ENCODE measurements around the gene MTCL3.

MTCL3 gene

GRCh38 chr6:127539272-127539671 is 20.1 kb upstream of the MTCL3 start:
- no peak for TF ChIP-seq Cebpa-rat (IDR thresholded peaks at IDR 0.05)
- H3K4me1 ChIP-seq, result peaks cover 11% of the 10 kb centered on the region
- H3K4me3 ChIP-seq, result no peak overlapping the region
- no peak overlapping the region for H3K9ac ChIP-seq
- H3K36me3 ChIP-seq, result no peaks in the 10 kb centered on the region
- H3K9me3 ChIP-seq, result no peaks in the 10 kb centered on the region
- no peak overlapping the region for H3K27ac ChIP-seq
- H3K4me2 ChIP-seq, result no peak overlapping the region
- H4K20me1 ChIP-seq, result no peaks in the 10 kb centered on the region
- no peaks in the 10 kb centered on the region for H3K27me3 ChIP-seq

GRCh38 chr6:127538750-127539264 is 19.7 kb upstream of the MTCL3 start:
- Histone ChIP-seq H3K27ac (no peak overlapping the region), H3K4me2 (no peak overlapping the region), H3K9me3 (no peaks in the 10 kb centered on the region), H3K4me1 (peaks cover 11% of the 10 kb centered on the region), H3K4me3 (no peak overlapping the region), H3K9ac (no peak overlapping the region), H3K36me3 (no peaks in the 10 kb centered on the region), H4K20me1 (no peaks in the 10 kb centered on the region), H3K27me3 (no peaks in the 10 kb centered on the region)
- no peak for TF ChIP-seq Cebpa-rat (IDR thresholded peaks at IDR 0.05)

GRCh38 chr6:127533736-127534135 is 14.6 kb upstream of the MTCL3 start:
- H3K36me3 ChIP-seq, result no peaks in the 10 kb centered on the region
- H3K27ac ChIP-seq, result no peak overlapping the region
- no peaks in the 10 kb centered on the region for H3K4me1 ChIP-seq
- no peak overlapping the region for H3K4me2 ChIP-seq
- H3K27me3 ChIP-seq, result no peaks in the 10 kb centered on the region
- no peaks in the 10 kb centered on the region for H3K9me3 ChIP-seq
- no peak for TF ChIP-seq Cebpa-rat (IDR thresholded peaks at IDR 0.05)
- H3K4me3 ChIP-seq, result no peak overlapping the region
- H3K9ac ChIP-seq, result no peak overlapping the region
- H4K20me1 ChIP-seq, result no peaks in the 10 kb centered on the region

GRCh38 chr6:127533011-127533410 is 13.9 kb upstream of the MTCL3 start:
- TF ChIP-seq Cebpa-rat (IDR thresholded peaks at IDR 0.05), result no peak
- Histone ChIP-seq H3K36me3 (no peaks in the 10 kb centered on the region), H3K9me3 (no peaks in the 10 kb centered on the region), H4K20me1 (no peaks in the 10 kb centered on the region), H3K27me3 (no peaks in the 10 kb centered on the region), H3K27ac (no peak overlapping the region), H3K4me1 (no peaks in the 10 kb centered on the region), H3K9ac (no peak overlapping the region), H3K4me2 (no peak overlapping the region), H3K4me3 (no peak overlapping the region)

GRCh38 chr6:127522714-127523113 is 3.6 kb upstream of the MTCL3 start:
- no peak overlapping the region for H3K4me2 ChIP-seq

GRCh38 chr6:127520066-127520465 is 931 bp upstream of the MTCL3 start:
- Histone ChIP-seq H3K4me3 (no peak overlapping the region), H3K4me2 (no peak overlapping the region)
- TF ChIP-seq Cebpa-rat (IDR thresholded peaks at IDR 0.05), result no peak

More at GRCh38 chr6:127522714-127523113, 3.6 kb upstream of the MTCL3 start:
- Histone ChIP-seq H3K27ac (no peak overlapping the region), H3K36me3 (no peaks in the 10 kb centered on the region), H3K9me3 (no peaks in the 10 kb centered on the region), H3K27me3 (no peaks in the 10 kb centered on the region), H3K4me3 (no peak overlapping the region), H4K20me1 (no peaks in the 10 kb centered on the region), H3K9ac (no peak overlapping the region), H3K4me1 (no peaks in the 10 kb centered on the region)
- TF ChIP-seq Cebpa-rat (IDR thresholded peaks at IDR 0.05), result no peak

GRCh38 chr6:127519469-127519785 is 292 bp upstream of the MTCL3 start:
- Histone ChIP-seq H3K4me3 (no peak overlapping the region), H3K4me2 (no peak overlapping the region), H3K4me1 (peaks cover 9% of the 10 kb centered on the region), H3K27me3 (peaks cover 13% of the 10 kb centered on the region), H4K20me1 (peaks cover 8% of the 10 kb centered on the region; the same call in 1 of the 2 replicates), H3K36me3 (no peaks in the 10 kb centered on the region), H3K27ac (no peak overlapping the region), H3K9ac (no peak overlapping the region), H3K9me3 (no peaks in the 10 kb centered on the region)
- TF ChIP-seq Cebpa-rat (IDR thresholded peaks at IDR 0.05), result no peak

More at GRCh38 chr6:127520066-127520465, 931 bp upstream of the MTCL3 start:
- H4K20me1 ChIP-seq, result peaks cover 1% of the 10 kb centered on the region; the same call in 1 of the 2 replicates
- H3K9ac ChIP-seq, result no peak overlapping the region
- no peaks in the 10 kb centered on the region for H3K36me3 ChIP-seq
- H3K4me1 ChIP-seq, result peaks cover 9% of the 10 kb centered on the region
- no peak overlapping the region for H3K27ac ChIP-seq
- H3K9me3 ChIP-seq, result no peaks in the 10 kb centered on the region
- H3K27me3 ChIP-seq, result peaks cover 7% of the 10 kb centered on the region

- Histone ChIP-seq H3K9me3 (no peaks in the 10 kb centered on the region), H3K4me2 (no peak overlapping the region), H3K9ac (no peak overlapping the region), H3K27ac (no peak overlapping the region), H4K20me1 (peaks cover 17% of the 10 kb centered on the region; the same call in 1 of the 2 replicates), H3K4me1 (peaks cover 9% of the 10 kb centered on the region), H3K27me3 (peaks cover 16% of the 10 kb centered on the region), H3K36me3 (no peaks in the 10 kb centered on the region), H3K4me3 (no peak overlapping the region)
- TF ChIP-seq Cebpa-rat (IDR thresholded peaks at IDR 0.05), result no peak
Observed at GRCh38 chr6:127518191-127518709, 885 bp downstream of the MTCL3 start.

- Histone ChIP-seq H3K4me3 (no peak overlapping the region), H3K27me3 (peaks cover 16% of the 10 kb centered on the region), H3K9ac (no peak overlapping the region), H3K36me3 (no peaks in the 10 kb centered on the region), H3K9me3 (no peaks in the 10 kb centered on the region), H3K27ac (no peak overlapping the region), H3K4me2 (no peak overlapping the region), H3K4me1 (peaks cover 9% of the 10 kb centered on the region), H4K20me1 (peaks cover 17% of the 10 kb centered on the region; the same call in 1 of the 2 replicates)
- TF ChIP-seq Cebpa-rat (IDR thresholded peaks at IDR 0.05), result no peak
Observed at GRCh38 chr6:127517693-127518092, 1.4 kb downstream of the MTCL3 start.

GRCh38 chr6:127516662-127517273 is 2.4 kb downstream of the MTCL3 start:
- peak overlapping the region; percentile 95 for H3K4me2 ChIP-seq
- H3K9me3 ChIP-seq, result no peaks in the 10 kb centered on the region
- H3K27ac ChIP-seq, result no peak overlapping the region
- no peak overlapping the region for H3K9ac ChIP-seq
- no peak for TF ChIP-seq Cebpa-rat (IDR thresholded peaks at IDR 0.05)
- H3K4me1 ChIP-seq, result peaks cover 9% of the 10 kb centered on the region
- peaks cover 17% of the 10 kb centered on the region; the same call in 1 of the 2 replicates for H4K20me1 ChIP-seq
- no peaks in the 10 kb centered on the region for H3K36me3 ChIP-seq
- H3K27me3 ChIP-seq, result peaks cover 16% of the 10 kb centered on the region
- H3K4me3 ChIP-seq, result peak overlapping the region; percentile 72

Measured in BLaER1 (cell line).